GM13976 (cell line): Measurements from ENCODE around the gene HSPB2.

ENCODE experiments used
- DNase-seq: peaks from one replicate; pipeline ENCODE4 v3.0.0; 2012; ENCODE audit warnings: low spot score
- in situ Hi-C: fragments of 300-500 bp; cut with MboI; formaldehyde crosslinking; loops from one replicate; pipeline ENCODE4 v1.12.0; 2022; ENCODE audit warnings: low sequenced_read_pairs, mixed read lengths, inconsistent platforms; ENCODE audit not compliant: unreplicated experiment
- TF ChIP-seq, protein P1 (sequence below): IDR thresholded peaks from 2 replicates; pipeline ENCODE4 v1.5.1; 2012; ENCODE audit warnings: borderline replicate concordance, mild to moderate bottlenecking; ENCODE audit not compliant: insufficient read depth; ENCODE audit errors: extremely low read depth, missing control alignments, control extremely low read depth

HSPB2 gene

GRCh38 chr11:111951565-111951964, 39.0 kb downstream of the HSPB2 start:
- in situ Hi-C loops, result no loop called here
- TF ChIP-seq, protein P1, sequence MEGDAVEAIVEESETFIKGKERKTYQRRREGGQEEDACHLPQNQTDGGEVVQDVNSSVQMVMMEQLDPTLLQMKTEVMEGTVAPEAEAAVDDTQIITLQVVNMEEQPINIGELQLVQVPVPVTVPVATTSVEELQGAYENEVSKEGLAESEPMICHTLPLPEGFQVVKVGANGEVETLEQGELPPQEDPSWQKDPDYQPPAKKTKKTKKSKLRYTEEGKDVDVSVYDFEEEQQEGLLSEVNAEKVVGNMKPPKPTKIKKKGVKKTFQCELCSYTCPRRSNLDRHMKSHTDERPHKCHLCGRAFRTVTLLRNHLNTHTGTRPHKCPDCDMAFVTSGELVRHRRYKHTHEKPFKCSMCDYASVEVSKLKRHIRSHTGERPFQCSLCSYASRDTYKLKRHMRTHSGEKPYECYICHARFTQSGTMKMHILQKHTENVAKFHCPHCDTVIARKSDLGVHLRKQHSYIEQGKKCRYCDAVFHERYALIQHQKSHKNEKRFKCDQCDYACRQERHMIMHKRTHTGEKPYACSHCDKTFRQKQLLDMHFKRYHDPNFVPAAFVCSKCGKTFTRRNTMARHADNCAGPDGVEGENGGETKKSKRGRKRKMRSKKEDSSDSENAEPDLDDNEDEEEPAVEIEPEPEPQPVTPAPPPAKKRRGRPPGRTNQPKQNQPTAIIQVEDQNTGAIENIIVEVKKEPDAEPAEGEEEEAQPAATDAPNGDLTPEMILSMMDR, result no peak
- DNase-seq, result no peak

- DNase-seq, result no peak
- in situ Hi-C loops, result no loop called here
- TF ChIP-seq, protein P1, result no peak
Measured at GRCh38 chr11:111954154-111954553, 41.6 kb downstream of the HSPB2 start.

DNA sequence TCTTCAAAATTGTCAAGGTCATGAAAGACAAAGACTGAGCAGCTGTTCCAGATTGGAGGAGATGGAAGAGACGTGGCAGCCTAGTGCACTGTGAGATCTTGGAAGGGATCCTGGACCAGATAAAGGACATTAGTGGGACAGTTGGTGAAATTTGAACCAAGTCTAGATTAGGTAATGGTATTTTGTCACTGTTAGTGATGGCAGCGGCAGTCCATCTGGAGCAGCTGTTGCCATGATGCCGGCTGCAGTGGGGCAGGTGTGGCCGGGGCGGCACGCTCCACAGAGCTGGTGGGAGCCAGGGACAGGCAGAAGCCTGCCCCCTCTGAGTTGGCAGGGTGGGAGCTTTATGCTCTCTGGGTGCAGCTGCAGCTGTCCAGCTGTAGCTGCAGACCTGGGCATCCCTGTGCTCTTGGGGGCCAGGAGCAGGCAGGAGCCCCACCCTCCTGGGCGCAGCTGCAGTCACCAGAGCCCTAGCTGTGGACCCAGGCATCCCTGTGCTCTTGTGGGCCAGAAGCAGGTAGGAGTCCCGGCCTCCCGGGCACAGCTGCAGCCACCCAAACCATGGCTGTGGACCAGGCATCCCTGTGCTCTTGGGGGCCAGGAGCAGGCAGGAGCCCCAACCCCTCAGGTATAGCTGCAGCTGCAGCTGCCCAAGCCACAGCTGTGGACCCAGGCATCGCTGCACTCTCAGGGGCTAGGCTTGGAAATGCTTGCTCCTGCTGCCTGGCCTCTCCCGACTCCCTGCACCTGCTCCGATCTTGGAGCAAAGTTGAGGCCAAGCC, 45.3 kb downstream of the HSPB2 start:
- TF ChIP-seq, protein P1, result no peak
- in situ Hi-C loops, result no loop called here

GRCh38 chr11:111960916-111961315, 48.4 kb downstream of the HSPB2 start:
- DNase-seq, result no peak
- TF ChIP-seq, protein P1, result no peak
- in situ Hi-C loops, result no loop called here

More for the DNA sequence above, 45.3 kb downstream of the HSPB2 start:
- DNase-seq, result no peak

DNA sequence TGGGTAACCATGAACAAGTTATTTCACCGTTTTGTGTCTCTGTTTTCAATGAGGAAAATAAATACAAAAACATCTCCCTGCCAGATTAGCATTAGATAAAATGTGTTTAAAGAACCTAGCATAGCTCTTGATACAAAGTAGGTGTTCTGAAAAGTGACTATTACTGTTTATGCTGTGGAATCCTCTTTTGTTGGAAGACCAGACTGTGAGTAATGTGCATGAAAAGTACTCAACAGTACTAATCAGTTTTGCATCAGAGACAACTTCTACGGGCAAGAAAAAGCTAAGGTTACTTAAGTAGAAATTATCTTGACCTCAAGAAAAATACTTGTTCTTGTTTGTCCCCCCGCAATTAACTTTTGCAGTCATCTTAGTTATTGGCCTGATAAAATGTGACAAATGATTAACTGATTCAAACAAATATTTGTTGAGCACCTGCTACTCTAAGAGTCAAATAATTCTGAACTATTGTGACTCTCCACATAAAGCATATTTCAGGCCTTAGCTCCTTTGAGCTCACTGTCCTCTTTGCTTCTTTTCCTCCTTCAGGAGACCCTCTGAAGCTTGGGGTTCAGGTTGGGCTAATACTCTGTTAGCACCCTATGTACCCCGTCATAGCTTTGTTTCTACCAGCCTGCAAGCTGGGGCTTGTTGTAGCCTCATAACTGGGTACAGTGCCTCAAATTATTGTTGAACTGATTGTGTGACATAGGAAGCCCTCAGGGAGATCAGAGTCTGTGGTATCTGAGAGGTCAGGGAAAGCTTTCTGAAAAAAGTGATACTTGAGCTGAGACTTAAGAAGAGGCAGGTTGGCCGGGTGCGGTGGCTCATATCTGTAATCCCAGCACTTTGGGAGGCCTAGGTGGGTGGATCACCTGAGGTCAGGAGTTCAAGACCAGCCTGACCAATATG, 49.1 kb downstream of the HSPB2 start:
- TF ChIP-seq, protein P1, result no peak
- no peak for DNase-seq
- in situ Hi-C loops, result no loop called here
